ENCODE measurements around the gene ATXN7L1. TPM values are rescaled to one million over a fixed set of nuclear protein-coding genes. Genes with fewer than 3 reads are reported as not detected.

Gene ATXN7L1
- polyA plus RNA-seq, 4 donors = 9.7 to 50.8 (median 26.7) TPM

DNA sequence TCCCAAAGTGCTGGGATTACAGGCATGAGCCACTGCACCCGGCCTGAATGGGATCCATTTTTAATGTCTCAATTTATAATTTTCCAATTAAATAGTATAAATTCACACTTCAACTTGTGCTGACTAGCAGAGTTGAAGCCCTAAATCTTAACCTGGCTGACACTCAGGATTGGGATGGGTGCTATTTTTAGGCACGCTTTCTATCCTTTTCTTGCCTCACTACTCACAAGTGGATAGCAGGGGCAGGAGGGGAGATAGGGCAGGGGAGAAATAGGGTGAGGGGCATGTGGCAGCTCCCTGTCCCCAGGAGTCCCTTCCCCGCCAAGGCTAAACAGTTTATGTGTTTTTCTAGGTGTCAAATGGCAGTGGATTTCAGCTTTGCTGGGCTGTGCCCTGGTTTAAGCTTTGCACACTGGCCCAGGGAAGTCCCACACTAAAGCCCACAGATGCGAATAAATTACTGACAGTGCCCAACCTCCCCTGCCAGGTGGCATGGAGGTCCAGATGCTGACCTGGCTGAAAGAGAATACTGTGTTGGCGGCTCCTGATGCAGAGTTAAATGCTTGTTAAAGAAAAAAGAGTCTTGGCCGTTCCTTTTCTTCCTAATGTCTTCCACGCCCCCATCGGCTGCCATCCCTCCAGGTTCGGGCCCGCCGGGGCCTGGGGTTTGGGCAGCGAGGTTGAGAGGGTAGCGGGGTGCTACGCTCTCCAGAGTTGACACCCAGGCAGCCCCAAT lies 259.0 kb downstream of the ATXN7L1 start:
- 94 to 98% (median 97%) methylated on average over 14 of the region's 14 CpGs for WGBS, 3 donors
- Histone ChIP-seq H3K27me3 (ENCODE audit: control insufficient read depth in 3 of 3, insufficient read depth in 3 of 3, low read length in 3 of 3) (no peaks in the 10 kb centered on the region), H3K27ac (ENCODE audit: low read depth in 1 of 3, low read length in 2 of 3) (no peak overlapping the region), H3K4me1 (ENCODE audit: control insufficient read depth in 3 of 3, insufficient read depth in 2 of 3, low read depth in 1 of 3, low read length in 2 of 3) (no peaks in the 10 kb centered on the region), H3K9me3 (ENCODE audit: control insufficient read depth in 2 of 2, insufficient read depth in 1 of 2, low read depth in 1 of 2, low read length in 1 of 2) (no peaks in the 10 kb centered on the region), H3K4me3 (ENCODE audit: low read depth in 1 of 3, low read length in 3 of 3) (no peak overlapping the region), H3K36me3 (ENCODE audit: control insufficient read depth in 3 of 3, insufficient read depth in 2 of 3, low read depth in 1 of 3, low read length in 3 of 3) (peaks cover 0 to 65% (median 3%) of the 10 kb centered on the region in 3 donors)
- DNase-seq (no peak), FAIRE-seq (no peak)

GRCh38 chr7:105614341-105614840 lies 262.0 kb downstream of the ATXN7L1 start:
- 93 to 96% (median 94%) methylated on average over 20 of the region's 20 CpGs for WGBS, 3 donors
- Histone ChIP-seq H3K9me3 (ENCODE audit: control insufficient read depth in 2 of 2, insufficient read depth in 1 of 2, low read depth in 1 of 2, low read length in 1 of 2) (no peaks in the 10 kb centered on the region), H3K27me3 (ENCODE audit: control insufficient read depth in 3 of 3, insufficient read depth in 3 of 3, low read length in 3 of 3) (no peaks in the 10 kb centered on the region), H3K4me3 (ENCODE audit: low read depth in 1 of 3, low read length in 3 of 3) (no peak overlapping the region), H3K27ac (ENCODE audit: low read depth in 1 of 3, low read length in 2 of 3) (no peak overlapping the region), H3K4me1 (ENCODE audit: control insufficient read depth in 3 of 3, insufficient read depth in 2 of 3, low read depth in 1 of 3, low read length in 2 of 3) (no peaks in the 10 kb centered on the region), H3K36me3 (ENCODE audit: control insufficient read depth in 3 of 3, insufficient read depth in 2 of 3, low read depth in 1 of 3, low read length in 3 of 3) (peaks cover 0 to 59% (median 3%) of the 10 kb centered on the region in 3 donors)
- FAIRE-seq (no peak), DNase-seq (no peak)

- Histone ChIP-seq H3K4me1 (ENCODE audit: control insufficient read depth in 3 of 3, insufficient read depth in 2 of 3, low read depth in 1 of 3, low read length in 2 of 3) (no peaks in the 10 kb centered on the region), H3K4me3 (ENCODE audit: low read depth in 1 of 3, low read length in 3 of 3) (no peak overlapping the region), H3K27ac (ENCODE audit: low read depth in 1 of 3, low read length in 2 of 3) (no peak overlapping the region), H3K36me3 (ENCODE audit: control insufficient read depth in 3 of 3, insufficient read depth in 2 of 3, low read depth in 1 of 3, low read length in 3 of 3) (peaks cover 0 to 55% (median 3%) of the 10 kb centered on the region in 3 donors), H3K9me3 (ENCODE audit: control insufficient read depth in 2 of 2, insufficient read depth in 1 of 2, low read depth in 1 of 2, low read length in 1 of 2) (no peaks in the 10 kb centered on the region), H3K27me3 (ENCODE audit: control insufficient read depth in 3 of 3, insufficient read depth in 3 of 3, low read length in 3 of 3) (no peaks in the 10 kb centered on the region)
- 94 to 95% (median 95%) methylated on average over 32 of the region's 32 CpGs for WGBS, 3 donors
- DNase-seq (no peak), FAIRE-seq (no peak)
Observed at GRCh38 chr7:105613611-105614330, 262.6 kb downstream of the ATXN7L1 start.

DNA sequence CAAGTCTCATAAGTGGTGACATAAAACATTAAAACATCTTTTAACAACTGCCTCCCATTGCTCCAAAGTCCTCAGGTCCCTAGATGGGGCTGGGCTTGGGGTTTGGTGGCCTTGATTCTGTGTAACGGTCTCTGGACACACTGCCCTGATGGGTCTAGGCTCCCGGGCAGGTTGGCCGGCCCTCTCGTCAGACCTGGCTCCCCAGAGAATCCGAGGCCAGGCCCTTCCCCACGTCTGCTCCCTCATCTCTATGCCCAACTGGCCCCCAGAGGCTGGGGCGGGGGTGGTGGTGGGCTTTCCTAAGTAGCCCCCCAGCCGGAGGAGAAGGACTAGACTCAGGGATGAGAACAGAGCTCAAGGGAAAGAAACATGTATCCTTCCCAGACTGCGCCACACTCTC lies 263.6 kb downstream of the ATXN7L1 start:
- no peak overlapping the region for H3K27ac ChIP-seq (ENCODE audit: low read depth in 1 of 3, low read length in 2 of 3)
- no peaks in the 10 kb centered on the region for H3K9me3 ChIP-seq (ENCODE audit: control insufficient read depth in 2 of 2, insufficient read depth in 1 of 2, low read depth in 1 of 2, low read length in 1 of 2)
- no peaks in the 10 kb centered on the region for H3K4me1 ChIP-seq (ENCODE audit: control insufficient read depth in 3 of 3, insufficient read depth in 2 of 3, low read depth in 1 of 3, low read length in 2 of 3)
- WGBS, 3 donors = 93 to 97% (median 94%) methylated on average over 9 of the region's 9 CpGs
- H3K4me3 ChIP-seq (ENCODE audit: low read depth in 1 of 3, low read length in 3 of 3) = no peak overlapping the region
- no peak for DNase-seq
- no peak for FAIRE-seq
- no peaks in the 10 kb centered on the region for H3K27me3 ChIP-seq (ENCODE audit: control insufficient read depth in 3 of 3, insufficient read depth in 3 of 3, low read length in 3 of 3)
- H3K36me3 ChIP-seq (ENCODE audit: control insufficient read depth in 3 of 3, insufficient read depth in 2 of 3, low read depth in 1 of 3, low read length in 3 of 3) = peaks cover 0 to 49% (median 3%) of the 10 kb centered on the region in 3 donors

- Histone ChIP-seq H3K9me3 (ENCODE audit: control insufficient read depth in 2 of 2, insufficient read depth in 1 of 2, low read depth in 1 of 2, low read length in 1 of 2) (no peaks in the 10 kb centered on the region), H3K4me1 (ENCODE audit: control insufficient read depth in 3 of 3, insufficient read depth in 2 of 3, low read depth in 1 of 3, low read length in 2 of 3) (no peaks in the 10 kb centered on the region), H3K27ac (ENCODE audit: low read depth in 1 of 3, low read length in 2 of 3) (no peak overlapping the region), H3K4me3 (ENCODE audit: low read depth in 1 of 3, low read length in 3 of 3) (no peak overlapping the region), H3K27me3 (ENCODE audit: control insufficient read depth in 3 of 3, insufficient read depth in 3 of 3, low read length in 3 of 3) (no peaks in the 10 kb centered on the region), H3K36me3 (ENCODE audit: control insufficient read depth in 3 of 3, insufficient read depth in 2 of 3, low read depth in 1 of 3, low read length in 3 of 3) (peaks cover 0 to 46% (median 2%) of the 10 kb centered on the region in 3 donors)
- 85 to 89% (median 88%) methylated on average over 16 of the region's 16 CpGs for WGBS, 3 donors
- DNase-seq = no peak
- no peak for FAIRE-seq
Observed at GRCh38 chr7:105611856-105612775, 264.3 kb downstream of the ATXN7L1 start.

DNA sequence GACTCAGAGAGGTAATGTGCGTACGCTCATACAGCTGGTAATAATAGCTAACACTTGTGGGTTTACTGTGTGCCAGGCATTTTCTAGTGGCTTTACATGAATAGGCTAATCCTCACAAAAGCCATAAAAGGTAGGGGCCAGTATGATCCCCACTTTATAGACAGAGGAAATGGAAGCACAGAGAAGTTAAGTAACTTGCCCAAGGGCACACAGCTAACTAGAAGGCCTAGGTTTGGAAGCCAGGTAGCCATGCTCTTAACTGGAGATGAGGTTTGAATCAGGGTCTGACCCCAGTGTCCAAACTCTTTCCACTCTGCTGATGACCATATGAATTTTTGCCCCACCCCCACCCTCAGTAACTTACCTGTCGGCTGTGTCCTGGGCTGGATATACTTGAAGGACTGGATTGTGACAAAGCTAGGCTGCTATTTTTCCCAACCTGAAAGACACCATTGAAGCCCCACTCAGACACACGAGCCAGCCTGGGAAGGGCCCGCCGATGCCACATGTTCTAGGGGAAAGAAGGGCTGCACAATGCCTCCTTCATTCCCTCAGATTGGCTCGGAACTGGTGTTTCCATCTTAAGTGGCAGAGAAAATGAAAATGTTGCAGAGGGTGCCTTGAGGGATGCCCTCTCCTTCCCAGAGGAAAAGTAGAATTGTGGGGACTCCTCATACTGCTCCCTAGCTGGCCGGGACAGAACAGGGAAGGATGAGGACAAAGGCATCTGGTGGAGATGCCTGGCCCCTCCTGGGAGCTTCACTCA lies 266.1 kb downstream of the ATXN7L1 start:
- Histone ChIP-seq H3K9me3 (ENCODE audit: control insufficient read depth in 2 of 2, insufficient read depth in 1 of 2, low read depth in 1 of 2, low read length in 1 of 2) (no peaks in the 10 kb centered on the region), H3K4me1 (ENCODE audit: control insufficient read depth in 3 of 3, insufficient read depth in 2 of 3, low read depth in 1 of 3, low read length in 2 of 3) (no peaks in the 10 kb centered on the region), H3K27me3 (ENCODE audit: control insufficient read depth in 3 of 3, insufficient read depth in 3 of 3, low read length in 3 of 3) (no peaks in the 10 kb centered on the region), H3K36me3 (ENCODE audit: control insufficient read depth in 3 of 3, insufficient read depth in 2 of 3, low read depth in 1 of 3, low read length in 3 of 3) (peaks cover 0 to 43% (median 2%) of the 10 kb centered on the region in 3 donors), H3K27ac (ENCODE audit: low read depth in 1 of 3, low read length in 2 of 3) (no peak overlapping the region), H3K4me3 (ENCODE audit: low read depth in 1 of 3, low read length in 3 of 3) (no peak overlapping the region)
- DNase-seq = no peak
- FAIRE-seq = no peak
- 92 to 97% (median 95%) methylated on average over 8 of the region's 8 CpGs for WGBS, 3 donors

DNA sequence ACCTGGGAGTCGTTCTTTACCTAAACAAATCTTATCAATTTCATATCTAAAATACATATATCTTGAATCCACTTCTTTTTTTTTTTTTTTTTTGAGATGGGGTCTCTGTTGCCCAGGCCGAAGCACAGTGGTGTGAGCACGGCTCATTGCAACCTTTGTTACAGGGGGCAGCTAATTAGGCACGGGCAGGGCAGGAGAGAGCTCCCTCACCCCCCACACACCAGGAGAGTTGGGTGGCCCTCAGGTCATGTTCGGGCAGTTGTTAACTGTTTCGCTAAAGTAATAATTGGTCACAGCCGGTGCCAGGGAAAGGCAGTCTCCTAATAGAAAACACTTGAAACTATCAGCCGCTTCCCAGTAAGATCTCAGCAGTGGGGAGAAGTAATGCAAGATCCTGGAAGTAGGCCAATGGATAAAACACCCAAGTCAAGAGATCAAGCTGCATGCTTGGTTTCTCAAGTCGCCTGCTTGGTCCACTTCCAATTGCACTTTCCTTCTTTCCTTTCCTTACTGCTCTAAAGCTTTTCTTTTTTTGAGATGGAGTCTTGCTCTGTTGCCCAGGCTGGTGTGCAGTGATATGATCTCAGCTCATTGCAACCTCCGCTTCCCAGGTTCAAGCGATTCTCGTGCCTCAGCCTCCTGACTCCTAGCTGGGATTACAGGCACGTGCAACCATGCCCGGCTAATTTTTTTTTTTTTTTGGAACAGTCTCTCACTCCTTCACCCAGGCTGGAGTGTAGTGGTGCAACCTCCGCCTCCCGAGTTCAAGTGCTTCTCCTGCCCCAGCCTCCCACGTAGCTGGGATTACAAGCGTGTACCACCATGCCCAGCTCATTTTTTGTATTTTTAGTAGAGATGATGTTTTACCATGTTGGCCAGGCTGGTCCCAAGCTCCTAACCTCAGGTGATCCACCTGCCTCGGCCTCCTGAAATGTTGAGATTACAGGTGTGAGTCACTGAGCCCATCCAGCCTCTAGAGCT lies 273.8 kb downstream of the ATXN7L1 start:
- peak in 1 of 2 donors; percentile 2 for DNase-seq
- Histone ChIP-seq H3K9me3 (ENCODE audit: control insufficient read depth in 2 of 2, insufficient read depth in 1 of 2, low read depth in 1 of 2, low read length in 1 of 2) (no peaks in the 10 kb centered on the region), H3K36me3 (ENCODE audit: control insufficient read depth in 3 of 3, insufficient read depth in 2 of 3, low read depth in 1 of 3, low read length in 3 of 3) (peaks cover 0 to 13% (median 0%) of the 10 kb centered on the region in 3 donors), H3K4me1 (ENCODE audit: control insufficient read depth in 3 of 3, insufficient read depth in 2 of 3, low read depth in 1 of 3, low read length in 2 of 3) (no peaks in the 10 kb centered on the region), H3K4me3 (ENCODE audit: low read depth in 1 of 3, low read length in 3 of 3) (no peak overlapping the region), H3K27me3 (ENCODE audit: control insufficient read depth in 3 of 3, insufficient read depth in 3 of 3, low read length in 3 of 3) (no peaks in the 10 kb centered on the region), H3K27ac (ENCODE audit: low read depth in 1 of 3, low read length in 2 of 3) (no peak overlapping the region)
- 79 to 82% (median 82%) methylated on average over 19 of the region's 19 CpGs for WGBS, 3 donors
- FAIRE-seq = no peak
